CD14-positive monocyte (primary cell): ENCODE measurements around the gene PTK6. TPM values are rescaled to one million over a fixed set of nuclear protein-coding genes. Genes with fewer than 3 reads are reported as not detected.

Experiments used
- DNase-seq, 3 donors: peaks; one replicate each; pipeline ENCODE4 v3.0.0-alpha.2; 2011 to 2022
- H2AFZ ChIP-seq: 2 replicates; pipeline ENCODE4 v1.6.0; 2012; ENCODE audit warnings: mild to moderate bottlenecking, low read depth, low read length, inconsistent platforms; ENCODE audit not compliant: insufficient read depth, poor library complexity, severe bottlenecking
- H3K27ac ChIP-seq, 2 donors: 1 replicate in 1 of 2; 2 replicates in 1 of 2; pipeline ENCODE4 v1.5.1; 2012 to 2013; ENCODE audit warnings: low read length in 2 of 2, control low read depth in 1 of 2, inconsistent platforms in 1 of 2, low read depth in 1 of 2, mild to moderate bottlenecking in 1 of 2
- H3K27me3 ChIP-seq, 2 donors: one replicate each; pipeline versions ENCODE4 v1.6.0 to v1.6.1; 2011 to 2013; ENCODE audit warnings: low read length in 2 of 2; ENCODE audit not compliant: control insufficient read depth in 2 of 2, insufficient read depth in 2 of 2
- H3K36me3 ChIP-seq, 2 donors: replicated peaks in 1 of 2; 1 replicate in 1 of 2; 2 replicates in 1 of 2; pipeline versions ENCODE4 v1.5.1 to v1.6.1; 2012 to 2013; ENCODE audit warnings: low read length in 2 of 2, control low read depth in 1 of 2, inconsistent platforms in 1 of 2, mild to moderate bottlenecking in 1 of 2; ENCODE audit not compliant: insufficient read depth in 2 of 2, control insufficient read depth in 1 of 2
- H3K4me1 ChIP-seq, 2 donors: 1 replicate in 1 of 2; 2 replicates in 1 of 2; pipeline versions ENCODE4 v1.5.1 to v1.6.1; 2012 to 2013; ENCODE audit warnings: low read length in 2 of 2, control low read depth in 1 of 2, inconsistent platforms in 1 of 2, mild to moderate bottlenecking in 1 of 2, moderate library complexity in 1 of 2; ENCODE audit not compliant: insufficient read depth in 2 of 2, control insufficient read depth in 1 of 2
- H3K4me2 ChIP-seq: replicated peaks from 2 replicates; pipeline ENCODE3; 2012; ENCODE audit warnings: low read length, moderate library complexity, mild to moderate bottlenecking; ENCODE audit not compliant: poor library complexity, severe bottlenecking; ENCODE audit errors: extremely low read depth
- H3K4me3 ChIP-seq, 3 experiments: fragments of 200-600 bp in 1 of 3; sonication (generic) in 1 of 3; replicated peaks in 1 of 3; 1 replicate in 2 of 3; 2 replicates in 1 of 3; pipeline ENCODE4 v1.5.1; 2011 to 2013; ENCODE audit warnings: low read length in 3 of 3, mild to moderate bottlenecking in 3 of 3, control low read depth in 2 of 3, low read depth in 2 of 3, inconsistent platforms in 1 of 3, moderate library complexity in 1 of 3
- H3K79me2 ChIP-seq: 2 replicates; pipeline ENCODE4 v1.6.0; 2012; ENCODE audit warnings: mild to moderate bottlenecking, control low read depth, inconsistent platforms, low read length, moderate library complexity; ENCODE audit not compliant: insufficient read depth
- H3K9ac ChIP-seq: 2 replicates; pipeline ENCODE4 v1.6.0; 2017; ENCODE audit warnings: low read length, mild to moderate bottlenecking; ENCODE audit not compliant: insufficient read depth, poor library complexity, severe bottlenecking
- H3K9me3 ChIP-seq, 2 donors: replicated peaks in 1 of 2; 1 replicate in 1 of 2; 2 replicates in 1 of 2; pipeline versions ENCODE4 v1.5.1 to v1.6.1; 2012 to 2013; ENCODE audit warnings: low read length in 2 of 2, control low read depth in 1 of 2; ENCODE audit not compliant: control insufficient read depth in 1 of 2, insufficient read depth in 1 of 2
- H4K20me1 ChIP-seq: 2 replicates; pipeline ENCODE4 v1.6.0; 2012; ENCODE audit warnings: mild to moderate bottlenecking, low read length, control low read depth, moderate library complexity; ENCODE audit not compliant: insufficient read depth
- H3K27ac Mint-ChIP-seq, 7 donors: one replicate each; pipeline ENCODE4 v1.8.0; 2020; ENCODE audit warnings: mild to moderate bottlenecking in 7 of 7, mixed read lengths in 7 of 7, moderate library complexity in 6 of 7, inconsistent platforms in 2 of 7
- H3K27me3 Mint-ChIP-seq, 3 donors: one replicate each; pipeline ENCODE4 v1.8.0; 2021 to 2022; ENCODE audit warnings: low read depth in 3 of 3, mild to moderate bottlenecking in 3 of 3, mixed read lengths in 3 of 3, moderate library complexity in 3 of 3, inconsistent platforms in 1 of 3
- H3K36me3 Mint-ChIP-seq, 2 donors: one replicate each; pipeline ENCODE4 v1.8.0; 2020; ENCODE audit warnings: mixed read lengths in 2 of 2, inconsistent platforms in 1 of 2, mild to moderate bottlenecking in 1 of 2
- H3K4me1 Mint-ChIP-seq: one replicate; pipeline ENCODE4 v1.8.0; 2020; ENCODE audit warnings: mild to moderate bottlenecking, mixed read lengths
- H3K4me3 Mint-ChIP-seq, 2 donors: one replicate each; pipeline ENCODE4 v1.8.0; 2020; ENCODE audit warnings: mild to moderate bottlenecking in 2 of 2, mixed read lengths in 2 of 2, moderate library complexity in 1 of 2
- H3K9me3 Mint-ChIP-seq, 7 donors: one replicate each; pipeline ENCODE4 v1.8.0; 2020 to 2022; ENCODE audit warnings: mixed read lengths in 7 of 7, mild to moderate bottlenecking in 6 of 7, moderate library complexity in 6 of 7, inconsistent platforms in 2 of 7
- WGBS: methylation state at CpG from one replicate; pipeline ENCODE4 v1.1.5; 2013; ENCODE audit warnings: missing lambda C conversion rate; ENCODE audit not compliant: insufficient coverage; 5-methylcytosine and 5-hydroxymethylcytosine counted together
- intact Hi-C, 2 donors: fragments of 100-400 bp; cut with micrococcal nuclease; formaldehyde crosslinking; loops; one replicate each; pipeline versions ENCODE4 v1.15.0 to v1.15.1; 2023
- polyA plus RNA-seq, 3 donors: library from polyadenylated mRNA; depleted of rRNA in 1 of 3; unstranded in 2 of 3; stranded (reverse) in 1 of 3; fragments of 300-500 nt in 2 of 3; fragments of >200 nt in 1 of 3; fragmentation: Illumina TruSeq in 2 of 3; gene quantifications; 1 replicate in 2 of 3; 2 replicates in 1 of 3; pipeline ENCODE4 v1.2.3, GENCODE V29; 2012 to 2021
- TF ChIP-seq, protein P1 (sequence below): fragments of 200-600 bp; IDR thresholded peaks from one replicate; pipeline ENCODE4 v1.8.0; 2022; ENCODE audit warnings: antibody characterized with exemption, mild to moderate bottlenecking

Gene PTK6
- polyA plus RNA-seq, 3 donors: 0.66 to 4.1 (median 1.5) TPM

GRCh38 chr20:63500902-63501817, 36.0 kb downstream of the PTK6 start:
- no peak overlapping the region for H3K4me3 ChIP-seq
- WGBS: 90% methylated on average over 25 of the region's 27 CpGs
- H3K27me3 ChIP-seq: peaks cover 9 to 45% of the 10 kb centered on the region in 2 donors
- Mint-ChIP-seq H3K4me1 (peaks cover 5% of the 10 kb centered on the region), H3K27me3 (peaks cover 48 to 69% (median 49%) of the 10 kb centered on the region in 3 donors), H3K27ac (peak overlapping the region in 1 of 7 donors; percentile 20), H3K9me3 (peaks cover 13 to 20% (median 18%) of the 10 kb centered on the region in 7 donors), H3K4me3 (peak overlapping the region in 1 of 2 donors; percentile 35), H3K36me3 (no peaks in the 10 kb centered on the region)
- no peak overlapping the region for H3K4me2 ChIP-seq
- H3K36me3 ChIP-seq: no peaks in the 10 kb centered on the region
- peaks cover 8 to 17% of the 10 kb centered on the region in 2 donors for H3K4me1 ChIP-seq
- no peak overlapping the region for H3K9ac ChIP-seq
- TF ChIP-seq, protein P1, sequence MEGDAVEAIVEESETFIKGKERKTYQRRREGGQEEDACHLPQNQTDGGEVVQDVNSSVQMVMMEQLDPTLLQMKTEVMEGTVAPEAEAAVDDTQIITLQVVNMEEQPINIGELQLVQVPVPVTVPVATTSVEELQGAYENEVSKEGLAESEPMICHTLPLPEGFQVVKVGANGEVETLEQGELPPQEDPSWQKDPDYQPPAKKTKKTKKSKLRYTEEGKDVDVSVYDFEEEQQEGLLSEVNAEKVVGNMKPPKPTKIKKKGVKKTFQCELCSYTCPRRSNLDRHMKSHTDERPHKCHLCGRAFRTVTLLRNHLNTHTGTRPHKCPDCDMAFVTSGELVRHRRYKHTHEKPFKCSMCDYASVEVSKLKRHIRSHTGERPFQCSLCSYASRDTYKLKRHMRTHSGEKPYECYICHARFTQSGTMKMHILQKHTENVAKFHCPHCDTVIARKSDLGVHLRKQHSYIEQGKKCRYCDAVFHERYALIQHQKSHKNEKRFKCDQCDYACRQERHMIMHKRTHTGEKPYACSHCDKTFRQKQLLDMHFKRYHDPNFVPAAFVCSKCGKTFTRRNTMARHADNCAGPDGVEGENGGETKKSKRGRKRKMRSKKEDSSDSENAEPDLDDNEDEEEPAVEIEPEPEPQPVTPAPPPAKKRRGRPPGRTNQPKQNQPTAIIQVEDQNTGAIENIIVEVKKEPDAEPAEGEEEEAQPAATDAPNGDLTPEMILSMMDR: no peak
- H4K20me1 ChIP-seq: no peaks in the 10 kb centered on the region
- DNase-seq: no peak
- H3K79me2 ChIP-seq: no peaks in the 10 kb centered on the region
- no peak overlapping the region for H2AFZ ChIP-seq
- peaks cover 18 to 20% of the 10 kb centered on the region in 2 donors for H3K9me3 ChIP-seq
- intact Hi-C loops: no loop called here
- H3K27ac ChIP-seq: no peak overlapping the region

DNA sequence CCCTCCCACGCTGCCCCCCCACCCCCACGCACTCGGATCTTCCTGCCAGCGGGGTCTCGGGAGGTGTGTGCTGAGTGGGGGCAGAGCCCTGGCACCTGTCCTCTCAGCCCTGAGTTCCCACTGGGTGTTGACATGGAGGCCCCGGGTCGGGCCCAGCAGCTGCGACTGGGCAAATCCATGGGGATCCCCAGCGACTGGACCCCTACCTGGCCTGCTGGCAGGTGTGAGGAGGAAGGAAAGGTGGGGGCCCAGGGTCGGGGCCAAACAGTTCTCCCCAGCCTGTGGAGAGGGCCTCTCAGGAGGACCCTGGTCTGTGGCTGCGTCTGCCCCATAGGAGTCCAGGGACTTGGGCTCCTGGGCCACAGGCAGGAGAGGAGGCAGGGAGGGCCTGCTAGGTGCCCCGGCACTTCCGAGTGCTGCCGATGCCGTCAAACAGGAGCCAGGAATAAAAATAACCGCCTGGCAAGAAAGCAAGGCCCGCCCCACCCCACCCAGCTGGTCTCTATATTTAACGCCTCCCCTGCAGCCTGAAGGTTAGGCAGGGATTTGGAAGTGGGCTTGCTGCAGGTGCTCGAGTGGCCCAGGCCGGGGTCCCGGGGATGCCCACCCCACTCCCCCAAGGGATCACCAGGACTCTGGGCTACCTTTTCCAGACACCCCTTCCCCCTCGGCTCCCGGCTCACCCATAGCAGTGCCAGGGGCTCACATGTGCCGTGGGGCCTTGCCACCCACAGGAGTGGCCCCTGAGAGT, 36.9 kb downstream of the PTK6 start:
- peak overlapping the region in 1 of 2 donors; percentile 39 for H3K4me3 Mint-ChIP-seq

More for the DNA sequence above, 36.9 kb downstream of the PTK6 start:
- WGBS: 94% methylated on average over 9 of the region's 24 CpGs
- no peak overlapping the region for H2AFZ ChIP-seq
- H3K36me3 Mint-ChIP-seq: no peaks in the 10 kb centered on the region
- intact Hi-C loops: no loop called here
- H3K4me1 ChIP-seq: peaks cover 8 to 20% of the 10 kb centered on the region in 2 donors
- no peak overlapping the region for H3K27ac ChIP-seq
- H3K27me3 Mint-ChIP-seq: peaks cover 47 to 75% (median 49%) of the 10 kb centered on the region in 3 donors
- peaks cover 11 to 16% of the 10 kb centered on the region in 2 donors for H3K9me3 ChIP-seq
- H4K20me1 ChIP-seq: no peaks in the 10 kb centered on the region
- H3K79me2 ChIP-seq: no peaks in the 10 kb centered on the region
- no peak overlapping the region for H3K27ac Mint-ChIP-seq
- no peak overlapping the region for H3K4me3 ChIP-seq
- peaks cover 10 to 16% (median 12%) of the 10 kb centered on the region in 7 donors for H3K9me3 Mint-ChIP-seq
- peaks cover 5% of the 10 kb centered on the region for H3K4me1 Mint-ChIP-seq
- TF ChIP-seq, protein P1: no peak
- no peaks in the 10 kb centered on the region for H3K36me3 ChIP-seq
- peaks cover 9 to 43% of the 10 kb centered on the region in 2 donors for H3K27me3 ChIP-seq
- H3K4me2 ChIP-seq: no peak overlapping the region
- no peak overlapping the region for H3K9ac ChIP-seq
- no peak for DNase-seq
